ENCODE measurements around the gene AHSP. TPM values are rescaled to one million over a fixed set of nuclear protein-coding genes. Genes with fewer than 3 reads are reported as not detected.
"Not testable (repeated sequence)": the region's sequence is repeated elsewhere in the genome, so short reads cannot be mapped to it uniquely, and the experiment has no call there.

Gene AHSP
- total RNA-seq, 1 donor from 2014 or later = not detected

DNA sequence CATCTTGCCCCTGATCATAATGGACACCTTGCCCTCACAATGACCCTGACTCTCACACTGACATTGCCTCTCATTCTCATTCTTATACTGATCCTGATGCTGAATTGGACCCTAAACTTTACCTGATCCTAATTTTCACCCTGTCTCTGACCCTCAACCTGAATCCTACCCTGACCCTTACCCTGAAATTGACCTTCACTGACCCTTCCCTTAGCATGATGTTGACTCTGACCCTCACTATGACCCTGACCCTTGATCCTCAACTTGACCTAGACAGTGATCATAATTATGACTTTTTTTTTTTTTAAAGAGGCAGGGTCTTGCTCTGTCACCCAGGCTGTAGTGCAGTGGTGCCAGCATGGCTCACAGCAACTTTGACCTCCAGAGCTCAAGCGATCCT lies 3.4 kb downstream of the AHSP start:
- no peak for DNase-seq (ENCODE audit: low read depth)

GRCh38 chr16:31532120-31532519 lies 4.4 kb downstream of the AHSP start:
- no peak for DNase-seq (ENCODE audit: low read depth)

GRCh38 chr16:31532896-31533295 lies 5.2 kb downstream of the AHSP start:
- DNase-seq (ENCODE audit: low read depth) = no peak

- no peak for DNase-seq (ENCODE audit: low read depth)
Measured at GRCh38 chr16:31535737-31536136, 8.0 kb downstream of the AHSP start.

- DNase-seq (ENCODE audit: low read depth) = no peak
Measured at GRCh38 chr16:31536804-31537361, 9.2 kb downstream of the AHSP start.

DNA sequence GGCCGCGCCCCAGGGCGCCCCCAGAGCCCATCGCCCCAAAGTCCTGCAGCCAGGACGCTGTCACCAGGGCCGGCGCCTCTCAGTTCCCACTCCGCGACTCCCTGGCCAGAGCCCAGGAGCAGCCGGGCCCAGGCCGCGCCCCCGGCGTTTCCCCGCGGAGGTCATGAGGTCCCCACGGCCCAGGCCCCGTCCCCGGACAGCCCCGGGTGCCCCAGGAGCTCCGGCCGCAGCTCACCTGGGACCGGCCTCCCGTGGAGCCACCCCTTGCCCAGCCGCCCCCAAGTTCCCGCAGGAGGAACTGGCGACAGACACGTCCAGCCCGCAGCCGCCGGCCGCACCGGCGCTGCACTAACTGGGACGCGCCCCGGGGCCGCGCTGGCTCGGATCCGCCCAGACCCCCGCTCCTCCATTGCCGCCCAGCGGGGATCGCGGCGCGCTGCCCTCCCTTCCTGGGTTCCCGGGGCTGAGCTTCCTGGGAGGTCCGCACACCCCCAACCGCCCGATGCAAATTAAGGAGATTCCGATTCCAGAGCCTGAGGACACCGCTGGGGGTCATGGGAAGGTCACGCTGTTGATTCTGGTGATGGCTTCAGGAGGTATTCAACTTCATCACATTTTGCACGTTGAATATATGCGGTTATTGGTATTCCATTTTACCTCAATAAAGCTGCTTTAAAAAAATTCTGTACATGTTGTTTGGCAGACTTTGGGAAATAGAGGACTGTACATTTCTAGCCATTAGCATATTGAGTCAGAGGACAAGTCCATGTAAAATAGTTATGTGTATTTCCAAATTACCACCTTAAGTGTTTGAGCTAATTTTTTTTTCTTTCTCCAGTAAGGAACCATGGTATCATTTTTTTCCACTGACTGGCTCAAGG lies 9.9 kb downstream of the AHSP start:
- peak; percentile 4 for DNase-seq (ENCODE audit: low read depth)

DNA sequence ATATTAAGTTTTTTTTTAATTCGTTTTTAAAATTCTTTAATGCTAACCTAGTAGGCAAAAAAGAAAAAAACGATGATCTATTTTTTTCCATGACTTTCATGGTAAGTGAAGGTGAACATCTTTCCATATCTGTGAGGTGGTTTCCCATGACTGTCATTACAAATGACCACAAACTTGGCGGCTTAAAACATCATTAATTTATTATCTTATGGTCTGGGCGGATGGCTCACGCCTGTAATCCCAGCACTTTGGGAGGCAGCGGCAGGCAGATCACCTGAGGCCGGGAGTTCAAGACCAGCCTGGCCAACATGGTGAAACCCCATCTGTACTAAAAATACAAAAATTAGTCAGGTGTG lies 10.5 kb downstream of the AHSP start:
- DNase-seq (ENCODE audit: low read depth) = not testable (repeated sequence)

GRCh38 chr16:31539762-31540161 lies 12.1 kb downstream of the AHSP start:
- DNase-seq (ENCODE audit: low read depth) = not testable (repeated sequence)

DNA sequence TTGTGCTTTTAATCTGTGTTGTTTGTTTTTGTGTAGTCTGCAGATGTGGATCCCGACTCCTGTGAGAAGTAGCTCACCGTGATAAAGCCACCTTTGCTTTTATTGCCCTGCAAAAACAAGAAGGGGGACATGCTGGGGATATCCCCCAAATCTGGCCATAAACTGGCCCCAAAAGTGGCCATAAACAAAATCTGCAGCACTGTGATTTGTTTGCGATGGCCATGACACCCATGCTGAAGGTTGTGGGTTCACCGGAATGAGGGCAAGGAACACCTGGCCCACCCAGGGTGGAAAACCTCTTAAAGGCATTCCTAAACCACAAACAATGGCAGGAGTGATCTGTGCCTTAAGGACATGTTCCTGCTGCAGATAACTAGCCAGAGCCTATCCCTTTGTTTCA lies 15.1 kb downstream of the AHSP start:
- no peak for DNase-seq (ENCODE audit: low read depth)

- no peak for DNase-seq (ENCODE audit: low read depth)
Measured at GRCh38 chr16:31561426-31562233, 33.9 kb downstream of the AHSP start.

DNA sequence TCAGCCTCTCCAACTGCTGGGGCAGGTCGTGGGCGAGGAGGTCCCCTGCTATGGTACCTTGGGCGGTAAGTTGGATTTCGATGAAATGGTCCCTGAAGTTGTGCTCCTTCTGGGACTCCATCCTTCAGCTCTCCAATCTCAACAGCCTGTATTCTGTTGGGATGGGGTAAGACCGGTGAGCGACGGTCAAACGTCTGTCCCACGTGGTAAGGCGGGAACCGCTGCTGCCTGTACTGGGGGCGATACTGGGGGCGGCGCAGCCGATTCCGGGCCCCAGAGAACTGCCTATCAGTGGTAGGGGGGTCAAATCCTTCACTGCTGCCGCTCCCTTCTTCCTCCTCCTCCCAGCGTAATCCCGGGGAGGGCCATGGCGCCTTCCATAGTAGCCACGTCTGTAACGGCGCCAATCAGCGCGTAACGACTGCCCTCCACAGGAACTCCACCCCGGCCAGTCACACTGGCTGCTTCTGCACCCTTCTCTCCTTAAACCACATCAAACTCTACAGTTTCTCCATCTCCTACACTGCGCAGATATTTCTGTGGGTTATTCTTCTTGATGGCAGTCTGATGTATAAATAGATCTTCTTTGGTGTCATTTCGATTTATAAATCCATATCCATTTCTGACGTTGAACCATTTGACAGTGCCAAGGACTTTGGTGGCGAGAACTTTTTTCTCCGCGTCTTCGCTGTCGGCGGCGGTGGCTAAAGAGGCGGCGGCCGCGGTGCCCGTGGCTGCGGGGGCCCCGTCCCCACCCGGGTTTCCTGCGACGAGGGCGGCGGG lies 41.1 kb downstream of the AHSP start:
- DNase-seq (ENCODE audit: low read depth) = no peak

DNA sequence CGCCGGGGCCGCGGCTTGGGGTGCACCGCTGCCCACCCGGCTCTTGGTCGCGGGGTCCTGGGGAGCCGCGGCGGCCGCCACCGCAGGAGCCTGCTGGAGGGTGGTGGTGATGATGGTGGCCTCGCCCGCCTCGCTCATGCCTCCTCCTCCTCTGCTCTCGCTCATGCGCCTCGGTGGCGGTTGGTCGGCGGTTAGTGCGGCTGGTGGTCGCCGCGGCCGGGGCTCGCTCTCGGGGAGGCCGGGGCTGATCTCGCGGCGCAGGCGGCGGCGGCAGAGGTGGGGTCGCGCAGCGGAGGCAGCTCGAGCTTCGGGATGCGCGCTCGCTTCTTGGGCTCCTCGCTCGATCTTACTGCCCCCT lies 41.6 kb downstream of the AHSP start:
- DNase-seq (ENCODE audit: low read depth) = no peak

- DNase-seq (ENCODE audit: low read depth) = no peak
Measured at GRCh38 chr16:31572821-31573220, 45.1 kb downstream of the AHSP start.

- not testable (repeated sequence) for DNase-seq (ENCODE audit: low read depth)
Measured at GRCh38 chr16:31574159-31574558, 46.5 kb downstream of the AHSP start.

DNA sequence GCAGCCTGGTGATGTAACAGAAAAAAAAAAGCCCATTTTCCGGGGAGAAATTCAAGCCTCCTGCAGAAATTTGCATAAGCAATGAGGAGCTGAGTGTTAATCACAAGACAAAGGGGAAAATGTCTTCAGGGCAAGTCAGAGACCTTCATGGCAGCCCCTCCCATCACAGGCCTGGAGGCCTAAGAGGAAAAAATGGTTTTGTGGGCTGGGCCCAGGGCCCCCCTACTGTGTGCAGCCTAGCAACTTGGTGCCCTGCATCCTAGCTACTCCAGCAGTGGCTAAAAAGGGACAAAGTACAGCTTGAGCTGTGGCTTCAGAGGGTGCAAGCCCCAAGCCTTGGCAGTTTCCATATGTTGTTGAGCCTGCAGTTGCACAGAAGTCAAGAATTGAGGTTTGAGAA lies 49.7 kb downstream of the AHSP start:
- no peak for DNase-seq (ENCODE audit: low read depth)

Other genes starting within 250 kb of the AHSP start
- gene ITGAX, start 172.7 kb upstream of the AHSP start, total RNA-seq = 0.05 and 0.17 TPM in 2 replicates
- not detected in 2 replicates for gene ITGAD, start 134.6 kb upstream of the AHSP start, total RNA-seq
- not detected in 2 replicates for gene COX6A2, start 99.5 kb upstream of the AHSP start, total RNA-seq
- 0.99 TPM in 1 of 2 replicates, not detected in the other for gene ZNF843, start 85.1 kb upstream of the AHSP start, total RNA-seq
- gene ARMC5, start 68.4 kb upstream of the AHSP start, total RNA-seq = 5.4 and 8.7 TPM in 2 replicates
- 26.5 and 31.4 TPM in 2 replicates for gene TGFB1I1, start 55.7 kb upstream of the AHSP start, total RNA-seq
- 0.52 and 0.60 TPM in 2 replicates for gene SLC5A2, start 44.8 kb upstream of the AHSP start, total RNA-seq
- 39.8 and 62.3 TPM in 2 replicates for gene RUSF1, start 19.5 kb upstream of the AHSP start, total RNA-seq